GM19467 (cell line): ENCODE results near the gene RMND5B.

Experiments
- ATAC-seq: cut with Tn5 transposase; IDR thresholded peaks from one replicate; pipeline ENCODE4 v1.9.1; 2021; ENCODE audit warnings: mild to moderate bottlenecking, moderate library complexity; ENCODE audit not compliant: unreplicated experiment

The RMND5B gene

DNA sequence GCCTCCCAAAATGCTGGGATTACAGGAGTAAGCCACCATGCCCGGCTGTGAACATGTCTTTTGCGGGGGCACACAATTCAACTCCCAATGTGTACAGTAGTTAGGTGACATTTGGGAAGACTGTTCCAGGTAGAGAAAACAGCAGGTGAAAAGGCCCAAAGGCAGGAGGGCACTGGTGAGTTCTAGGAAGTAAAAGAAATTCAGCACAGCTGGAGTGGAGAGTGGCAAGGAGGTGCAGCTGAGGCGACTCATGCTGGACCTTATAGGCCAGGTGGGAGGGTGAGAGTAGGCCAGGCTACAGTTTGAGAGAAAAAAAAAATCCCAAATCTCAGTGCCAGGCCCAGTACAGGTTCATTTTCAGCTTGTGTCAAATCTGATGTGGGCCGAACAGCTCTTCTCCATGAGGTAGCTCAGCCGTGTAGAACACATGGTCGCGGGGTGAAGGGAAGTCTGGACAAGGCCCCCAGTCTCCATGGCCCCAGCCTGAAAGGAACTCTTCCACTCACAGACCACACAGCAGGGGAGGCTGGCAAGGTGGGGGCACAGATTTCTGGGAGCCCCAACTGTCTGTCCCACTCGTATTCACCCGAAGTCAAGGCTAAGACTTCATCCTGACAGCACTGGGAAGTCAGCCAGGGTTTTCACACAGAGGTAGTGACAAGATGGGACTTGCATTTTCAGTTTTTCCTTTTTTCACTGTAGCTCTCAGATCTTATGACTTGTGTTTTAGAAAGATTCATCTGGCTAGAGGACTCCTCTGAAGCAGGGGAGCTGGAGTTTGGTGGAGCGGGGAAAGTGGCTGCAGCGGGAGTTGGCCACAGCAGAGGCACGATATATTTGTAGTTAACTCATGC lies 69.0 kb downstream of the RMND5B start:
- no peak for ATAC-seq
